AG04450 (cell line): Measurements from ENCODE around the gene MACF1. TPM values are rescaled to one million over a fixed set of nuclear protein-coding genes. Genes with fewer than 3 reads are reported as not detected.
"Not testable (repeated sequence)": the region's sequence is repeated elsewhere in the genome, so short reads cannot be mapped to it uniquely, and the experiment has no call there.

ENCODE experiments used
- CTCF ChIA-PET: fragments of 300-600, 350-600 bp; formaldehyde crosslinking; extraction: SDS; loops from one replicate; lab custom pipeline; 2022; ENCODE audit warnings: antibody characterized with exemption, inconsistent platforms; lab: Charles Lee
- POLR2A ChIA-PET: fragments of 350-600 bp; formaldehyde crosslinking; extraction: SDS; loops from one replicate; lab custom pipeline; 2021; ENCODE audit warnings: antibody characterized with exemption, inconsistent platforms; lab: Yijun Ruan, JAX
- DNase-seq: peaks from one replicate; pipeline ENCODE4 v3.0.0-alpha.2; 2011; ENCODE audit warnings: low read depth, low spot score
- H3K27ac ChIP-seq: one replicate; pipeline ENCODE4 v1.5.1; 2012; ENCODE audit warnings: low read depth, low read length, control low read depth
- H3K27me3 ChIP-seq: one replicate; pipeline ENCODE4 v1.6.0; 2012; ENCODE audit warnings: low read length; ENCODE audit not compliant: control insufficient read depth, insufficient read depth
- H3K4me3 ChIP-seq: 2 replicates; pipeline ENCODE4 v1.5.1; 2011; ENCODE audit warnings: mild to moderate bottlenecking, low read depth, low read length, control low read depth
- H3K9me3 ChIP-seq: 2 replicates; pipeline ENCODE4 v1.5.1; 2012; ENCODE audit warnings: low read length; ENCODE audit not compliant: control insufficient read depth, insufficient read depth
- CTCF ChIP-seq: IDR thresholded peaks from 2 replicates; pipeline ENCODE4 v1.5.1; 2011; ENCODE audit warnings: low read depth, low read length, control low read depth, inconsistent platforms
- polyA plus RNA-seq: library from polyadenylated mRNA; depleted of rRNA; stranded (reverse); fragments of >200 nt; gene quantifications from 2 replicates; pipeline ENCODE4 v1.2.3, GENCODE V29; 2011

Gene MACF1
- polyA plus RNA-seq, 1 experiment, result 118 TPM

- CTCF ChIA-PET, result interaction anchor here (1.5 kb wide), 1 partner anchor 15 kb away, joined by 8 read pairs; no protein-coding TSS in a partner anchor
These were observed 319.7 kb downstream of the MACF1 start for GRCh38 chr1:39524171-39524570.

GRCh38 chr1:39524591-39525365, 320.3 kb downstream of the MACF1 start:
- ChIA-PET CTCF (interaction anchor here (1.5 kb wide), 1 partner anchor 14 kb away, joined by 8 read pairs; no protein-coding TSS in a partner anchor), POLR2A (interaction anchor here (0.6 kb wide), 1 partner anchor 130 kb away, joined by 3 read pairs; no protein-coding TSS in a partner anchor)
- H3K27me3 ChIP-seq, result no peaks in the 10 kb centered on the region
- no peak for DNase-seq
- no peak for TF ChIP-seq CTCF
- no peak overlapping the region for H3K4me3 ChIP-seq
- H3K9me3 ChIP-seq, result no peaks in the 10 kb centered on the region
- H3K27ac ChIP-seq, result no peak overlapping the region

More at GRCh38 chr1:39524171-39524570, 319.7 kb downstream of the MACF1 start:
- Histone ChIP-seq H3K27ac (no peak overlapping the region), H3K4me3 (no peak overlapping the region), H3K9me3 (no peaks in the 10 kb centered on the region), H3K27me3 (no peaks in the 10 kb centered on the region)
- no peak for DNase-seq
- POLR2A ChIA-PET, result no interaction called here
- TF ChIP-seq CTCF, result no peak

- ChIA-PET CTCF (interaction anchor here (1.0 to 1.5 kb wide), 2 partner anchors 13 kb away, joined by 3 to 8 read pairs; no protein-coding TSS in a partner anchor), POLR2A (no interaction called here)
- no peak overlapping the region for H3K27ac ChIP-seq
- no peak for DNase-seq
- no peaks in the 10 kb centered on the region for H3K9me3 ChIP-seq
- no peaks in the 10 kb centered on the region for H3K27me3 ChIP-seq
- no peak overlapping the region for H3K4me3 ChIP-seq
- TF ChIP-seq CTCF, result no peak
These were observed 321.1 kb downstream of the MACF1 start for GRCh38 chr1:39525366-39526165.

- no peak overlapping the region for H3K27ac ChIP-seq
- no peak for TF ChIP-seq CTCF
- DNase-seq, result no peak
- H3K4me3 ChIP-seq, result no peak overlapping the region
- ChIA-PET CTCF (interaction anchor here (0.6 to 1.0 kb wide), 2 partner anchors 12 to 193 kb away, joined by 3 read pairs; no protein-coding TSS in a partner anchor), POLR2A (no interaction called here)
- H3K9me3 ChIP-seq, result no peaks in the 10 kb centered on the region
- no peaks in the 10 kb centered on the region for H3K27me3 ChIP-seq
These were observed 322.1 kb downstream of the MACF1 start for GRCh38 chr1:39526466-39527189.

GRCh38 chr1:39527190-39527579, 322.7 kb downstream of the MACF1 start:
- H3K27ac ChIP-seq, POLR2A ChIA-PET, H3K27me3 ChIP-seq, H3K4me3 ChIP-seq, DNase-seq, H3K9me3 ChIP-seq: not testable (repeated sequence)
- CTCF ChIA-PET, result interaction anchor here (4.2 kb wide), 1 partner anchor 11 kb away, joined by 25 read pairs; no protein-coding TSS in a partner anchor
